Left renal pelvis (tissue), 4 donors: ENCODE results near the gene FLOT1. TPM values are rescaled to one million over a fixed set of nuclear protein-coding genes. Genes with fewer than 3 reads are reported as not detected.

ENCODE experiments used
- DNase-seq, 4 donors: peaks; one replicate each; pipeline ENCODE4 v3.0.0-alpha.2; 2013; ENCODE audit warnings: low read depth in 4 of 4, low spot score in 3 of 4
- polyA plus RNA-seq, 4 donors: library from polyadenylated mRNA; unstranded; fragments of 120-200 nt; gene quantifications; one replicate each; pipeline ENCODE4 v1.2.1, GENCODE V29; 2013; ENCODE audit not compliant: insufficient read length in 4 of 4

FLOT1 gene
- polyA plus RNA-seq, 4 donors = 103 to 143 (median 138) TPM

DNA sequence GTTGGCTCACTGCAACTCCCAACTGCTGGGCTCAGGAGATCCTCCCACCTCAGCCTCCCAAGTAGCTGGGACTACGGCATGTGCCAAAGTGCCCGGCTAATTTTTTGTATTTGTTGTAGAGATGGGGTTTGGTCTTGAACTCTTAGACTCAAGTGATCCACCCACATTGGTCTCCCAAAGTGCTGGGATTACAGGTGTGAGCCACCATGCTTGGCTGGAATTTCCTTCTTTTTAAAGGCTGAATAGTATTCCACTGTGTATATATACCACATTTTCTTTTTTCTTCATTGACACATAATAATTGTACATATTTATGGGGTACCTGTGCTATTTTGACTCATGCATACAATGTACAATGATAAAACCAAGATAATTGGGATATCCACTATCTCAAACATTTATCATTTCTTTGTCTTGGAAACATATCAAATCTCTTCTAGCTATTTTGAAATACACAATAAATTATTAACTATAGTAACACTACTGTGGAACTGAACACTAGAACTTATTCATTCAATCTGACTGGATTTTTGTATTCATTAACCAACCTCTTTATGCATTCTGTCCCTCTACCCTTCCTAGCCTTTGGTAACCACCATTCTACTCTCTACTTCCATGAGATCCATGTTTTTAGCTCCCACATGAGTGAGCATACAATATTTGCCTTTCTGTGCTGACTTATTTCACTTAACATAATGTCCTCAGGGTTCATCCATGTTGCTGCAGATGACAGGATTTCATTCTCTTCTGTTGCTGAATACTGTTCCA, 33.2 kb downstream of the FLOT1 start:
- DNase-seq = no peak

DNA sequence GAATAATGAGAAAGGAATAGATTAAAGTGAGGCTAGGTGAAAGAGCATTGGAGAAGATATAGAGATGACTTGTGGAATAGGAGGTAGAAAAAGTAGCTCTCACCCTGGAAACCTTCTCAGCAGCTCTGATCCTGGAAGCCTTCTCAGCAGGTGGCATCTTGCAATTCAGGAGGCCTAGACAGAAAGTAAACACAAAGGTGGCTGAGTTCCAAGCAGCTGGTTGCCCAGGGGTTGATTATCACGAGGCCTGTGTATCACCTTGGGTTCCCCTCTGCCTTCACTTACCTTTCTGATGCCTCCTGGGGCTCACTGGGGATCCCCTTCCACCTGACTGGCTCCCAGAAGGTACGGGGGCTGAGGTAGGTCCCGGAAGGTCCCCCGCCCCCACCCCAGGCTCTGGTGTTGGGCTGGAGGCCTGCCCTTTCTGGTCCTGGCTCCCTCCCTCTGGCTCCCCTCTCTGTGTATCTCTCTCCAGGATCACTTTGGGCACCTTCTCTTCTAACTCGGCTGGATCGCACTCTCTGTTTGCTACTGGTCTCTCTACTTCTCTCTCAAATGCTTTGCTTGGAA, 35.1 kb downstream of the FLOT1 start:
- no peak for DNase-seq

DNA sequence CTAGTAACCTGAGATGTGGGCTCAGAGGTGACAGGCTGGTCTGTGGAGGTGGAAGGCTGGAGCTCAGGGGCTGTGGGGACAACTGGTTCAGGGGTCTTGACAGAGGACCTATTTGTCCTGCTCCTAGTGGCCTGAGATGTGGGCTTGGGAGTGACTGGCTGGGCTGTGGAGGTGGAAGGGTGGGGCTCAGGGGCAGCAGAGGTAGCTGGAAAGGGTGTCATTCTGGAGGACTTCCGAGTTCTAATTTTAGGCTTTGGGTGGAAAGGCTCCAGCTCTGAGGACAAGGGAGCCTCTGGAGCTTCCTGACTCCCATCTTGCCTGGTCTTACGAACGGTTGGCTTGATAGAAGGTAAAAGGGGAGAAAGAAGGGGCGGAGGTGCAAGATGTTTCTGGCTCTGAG, 36.9 kb downstream of the FLOT1 start:
- no peak for DNase-seq

DNA sequence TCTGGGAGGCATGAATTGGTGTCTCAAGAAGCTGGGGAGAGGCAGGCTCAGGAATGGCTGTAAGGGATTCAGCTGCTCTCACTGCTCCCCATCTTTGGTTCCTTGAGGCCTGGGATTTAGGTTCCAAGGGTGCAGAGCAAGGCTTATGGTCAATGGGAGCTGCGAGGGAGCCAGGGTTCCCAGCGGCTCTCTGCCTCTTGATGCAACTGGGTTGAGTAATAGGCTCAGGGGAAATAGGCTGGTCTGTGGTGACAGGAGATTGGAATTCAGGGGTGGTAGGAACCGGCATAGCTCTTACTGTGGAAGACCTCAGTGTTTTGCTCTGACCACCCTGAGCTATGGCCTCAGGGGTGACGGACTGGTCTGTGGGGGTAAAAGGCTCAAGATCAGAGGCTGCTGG, 38.7 kb downstream of the FLOT1 start:
- no peak for DNase-seq

DNA sequence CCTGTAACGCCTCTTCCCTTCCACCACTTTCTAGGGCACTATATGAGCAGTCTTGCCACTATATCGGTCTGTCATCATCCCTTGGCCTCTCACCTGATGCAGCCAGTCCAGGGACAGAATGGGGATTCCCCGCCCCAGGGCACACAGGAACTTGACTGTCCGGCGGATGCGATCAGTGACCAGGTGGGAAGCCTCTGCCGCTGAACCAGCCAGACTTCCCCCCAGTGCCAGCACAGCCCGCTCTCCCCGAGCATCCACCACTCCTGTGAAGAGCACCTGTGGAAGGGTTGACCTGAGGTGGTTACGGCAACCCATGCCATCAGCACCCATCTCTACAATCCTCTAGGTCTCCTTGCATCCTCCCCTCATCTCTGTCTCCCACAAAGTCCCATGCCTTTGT, 39.5 kb downstream of the FLOT1 start:
- no peak for DNase-seq

DNA sequence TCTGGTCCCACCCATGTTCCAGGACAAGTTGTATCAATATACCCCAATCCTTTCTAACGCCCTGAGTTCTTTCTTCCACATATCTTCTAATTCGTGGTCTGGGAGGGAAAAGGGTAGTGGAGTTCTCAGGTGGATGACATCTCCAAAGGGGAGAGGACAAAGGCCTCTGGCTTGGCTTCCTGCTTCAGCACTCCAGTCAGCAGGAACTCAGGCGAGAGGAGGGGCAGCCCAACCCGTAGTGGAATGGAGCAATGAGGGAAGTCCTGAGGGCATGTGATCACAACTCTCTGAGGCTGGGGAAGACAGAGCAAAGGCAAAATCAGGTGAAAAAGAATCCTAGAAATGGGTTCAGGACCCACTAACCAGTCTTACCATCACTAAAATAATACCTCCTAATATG, 42.1 kb downstream of the FLOT1 start:
- no peak for DNase-seq

DNA sequence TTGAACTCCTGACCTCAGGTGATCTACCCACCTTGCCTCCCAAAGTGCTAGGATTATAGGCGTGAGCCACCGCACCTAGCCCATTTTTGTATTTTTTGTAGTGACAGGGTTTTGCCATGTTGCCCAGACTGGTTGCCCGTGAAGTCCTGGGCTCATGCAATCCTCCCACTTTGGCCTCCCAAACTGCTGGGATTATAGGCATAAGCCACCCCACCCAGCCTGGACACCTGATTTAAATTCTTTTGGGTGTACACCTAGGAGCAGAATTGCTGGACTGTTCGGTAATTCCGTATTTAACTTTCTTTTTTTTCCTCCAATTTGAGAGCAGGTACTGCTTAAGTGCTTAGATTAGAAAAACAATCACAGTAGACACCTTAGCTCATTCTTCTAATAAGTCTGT, 46.1 kb downstream of the FLOT1 start:
- no peak for DNase-seq

DNA sequence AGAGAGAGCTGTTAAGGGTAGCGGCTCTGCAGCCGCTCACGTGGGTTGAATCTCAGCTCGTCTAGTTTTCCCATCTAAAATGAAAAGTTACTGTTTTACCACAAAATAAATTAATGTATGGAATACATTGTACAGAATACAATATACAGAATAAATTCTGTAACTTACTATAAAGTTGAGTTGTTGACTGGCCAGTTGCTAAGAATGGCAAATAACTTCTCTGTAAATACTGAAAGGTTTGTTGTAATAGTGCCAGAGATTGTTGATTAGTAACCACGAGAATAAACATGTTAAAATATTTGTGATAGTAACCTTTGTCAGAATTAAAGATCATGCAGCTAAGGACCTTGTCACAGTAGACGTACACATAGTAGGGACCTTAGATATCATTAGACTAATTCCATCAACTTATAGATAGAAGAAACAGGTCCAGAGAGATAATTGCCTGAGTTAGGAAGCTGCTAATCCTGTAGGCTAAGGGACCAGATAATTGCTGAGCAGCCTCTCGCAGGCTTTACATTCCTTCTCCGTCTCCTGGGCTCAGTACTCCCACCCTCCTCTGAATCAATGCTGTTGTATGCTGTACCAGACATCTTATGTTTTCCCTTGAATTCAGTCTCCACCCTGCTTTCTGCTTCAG, 51.2 kb downstream of the FLOT1 start:
- DNase-seq = no peak

DNA sequence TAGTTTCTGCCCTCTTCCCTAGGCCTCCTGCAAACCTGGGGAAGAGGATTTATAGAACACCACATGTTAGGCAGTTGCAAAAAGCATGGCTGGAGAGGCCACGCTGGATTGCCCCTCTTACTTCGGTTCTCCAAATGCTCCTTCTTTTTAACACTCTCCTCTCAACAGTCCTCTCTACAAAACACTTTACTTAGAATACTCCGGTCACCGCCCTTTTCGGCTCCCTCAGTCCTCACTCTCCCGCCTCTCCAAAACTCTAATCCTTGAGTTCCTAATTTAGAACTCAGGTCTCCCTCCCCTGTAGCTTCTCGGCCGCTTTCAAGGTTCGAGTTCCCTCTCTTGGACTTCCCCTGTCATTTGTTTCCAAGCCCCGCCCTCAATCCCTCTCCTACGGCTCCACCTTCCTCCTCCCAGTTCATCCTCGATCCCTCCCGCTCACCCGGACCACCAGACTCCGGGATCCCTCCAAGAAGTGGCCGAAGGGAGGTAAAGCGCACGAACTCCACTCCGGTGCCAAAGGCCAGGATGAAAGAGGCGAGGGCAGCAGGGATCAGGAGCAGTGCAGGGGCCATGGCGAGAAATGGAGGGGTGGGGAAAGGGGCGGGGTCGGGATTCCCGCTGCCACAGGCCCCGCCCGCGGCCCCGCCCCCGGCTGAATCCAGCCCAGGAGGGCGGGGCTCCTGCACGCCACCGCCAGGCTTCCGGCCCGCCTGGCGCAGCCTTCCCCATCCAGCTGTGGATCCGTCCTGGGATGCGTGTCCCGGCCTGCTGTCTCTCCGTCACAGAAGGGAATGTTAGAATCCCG, 51.9 kb downstream of the FLOT1 start, which contains the start of gene NRM:
NRM (minus strand) TSS at position 582 of the 805 bp plus-strand sequence; CDS start at position 572, 10 bp downstream.
- peak; percentile 78 to 86 (median 78) for DNase-seq

DNA sequence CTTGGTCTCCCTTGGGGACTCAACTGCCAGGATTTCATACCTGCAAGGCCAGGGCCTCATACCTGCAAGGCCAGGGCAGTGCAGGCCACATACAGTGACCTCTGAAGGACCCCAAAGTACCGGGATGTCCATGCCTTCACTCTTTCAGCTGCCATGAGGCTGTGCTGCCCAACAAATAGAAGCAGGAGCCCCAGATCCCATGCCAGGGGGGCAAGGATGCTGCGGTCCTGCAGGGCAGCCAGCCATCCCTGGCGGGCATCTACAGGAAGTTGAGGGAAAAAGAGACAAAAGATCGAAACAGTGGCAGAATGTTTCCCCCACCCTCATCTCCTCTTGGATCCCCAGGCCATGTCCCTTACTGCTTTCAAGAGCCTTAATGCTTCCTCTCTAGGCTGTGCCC, 52.5 kb downstream of the FLOT1 start:
- no peak for DNase-seq

DNA sequence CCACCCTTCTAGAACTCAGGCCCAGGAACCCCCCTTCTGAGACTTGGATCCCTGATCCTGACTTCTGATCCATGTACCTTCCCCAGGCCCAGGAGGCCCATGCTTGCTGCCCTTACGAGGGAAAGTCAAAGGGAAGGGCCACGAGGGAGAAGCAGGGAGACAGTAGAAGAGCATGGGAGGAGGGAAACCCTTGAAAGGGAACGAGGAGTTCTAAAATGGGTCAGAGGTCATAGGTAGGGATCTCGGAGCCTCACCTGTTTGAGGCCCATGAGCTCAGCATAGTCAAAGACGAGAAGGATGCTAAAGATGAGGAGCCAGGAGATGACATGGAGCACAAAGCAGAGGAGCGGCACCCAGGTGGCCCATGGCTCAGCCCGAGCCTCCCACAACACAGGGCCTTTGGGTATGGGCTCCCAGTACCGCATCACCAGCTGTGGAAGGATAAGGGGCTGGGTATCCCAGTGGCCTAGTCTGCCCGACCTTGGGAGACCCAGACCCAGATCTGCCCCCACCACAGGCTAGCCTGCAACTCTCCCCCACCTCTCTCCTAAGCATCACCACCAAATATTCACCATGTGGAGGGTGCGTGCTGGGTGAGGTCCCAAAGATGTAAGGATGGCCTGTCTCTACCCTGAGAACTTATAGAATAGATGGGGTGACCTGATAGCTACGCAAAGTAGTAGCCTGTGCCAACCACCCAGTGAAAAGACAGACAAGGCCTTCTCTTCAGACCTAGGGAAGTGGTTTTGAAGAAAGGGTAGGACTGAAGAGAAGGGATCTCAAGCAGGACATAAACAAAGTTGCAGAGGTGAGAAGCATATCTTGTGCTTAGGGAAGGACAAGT, 53.2 kb downstream of the FLOT1 start:
- no peak for DNase-seq

DNA sequence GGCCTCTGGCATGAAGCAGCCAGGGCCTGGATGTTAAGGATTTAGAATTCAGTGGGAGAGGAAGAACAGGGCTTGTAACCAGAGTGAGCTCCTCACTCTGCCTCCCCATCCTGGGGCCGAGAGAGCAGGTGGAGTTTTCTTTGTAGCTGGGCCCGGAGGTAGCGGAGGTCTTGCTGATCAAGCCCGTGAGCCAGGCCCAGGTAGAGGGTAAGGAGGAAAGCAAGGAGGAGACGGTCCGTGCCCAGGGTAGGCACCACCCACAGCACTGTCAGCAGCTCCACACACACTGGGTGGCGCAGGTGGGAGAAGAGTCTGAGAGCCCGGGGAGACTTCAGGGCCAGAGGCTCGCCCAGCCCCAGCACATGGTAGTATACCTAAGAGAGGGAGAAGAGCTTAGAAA, 53.9 kb downstream of the FLOT1 start:
- DNase-seq = no peak

DNA sequence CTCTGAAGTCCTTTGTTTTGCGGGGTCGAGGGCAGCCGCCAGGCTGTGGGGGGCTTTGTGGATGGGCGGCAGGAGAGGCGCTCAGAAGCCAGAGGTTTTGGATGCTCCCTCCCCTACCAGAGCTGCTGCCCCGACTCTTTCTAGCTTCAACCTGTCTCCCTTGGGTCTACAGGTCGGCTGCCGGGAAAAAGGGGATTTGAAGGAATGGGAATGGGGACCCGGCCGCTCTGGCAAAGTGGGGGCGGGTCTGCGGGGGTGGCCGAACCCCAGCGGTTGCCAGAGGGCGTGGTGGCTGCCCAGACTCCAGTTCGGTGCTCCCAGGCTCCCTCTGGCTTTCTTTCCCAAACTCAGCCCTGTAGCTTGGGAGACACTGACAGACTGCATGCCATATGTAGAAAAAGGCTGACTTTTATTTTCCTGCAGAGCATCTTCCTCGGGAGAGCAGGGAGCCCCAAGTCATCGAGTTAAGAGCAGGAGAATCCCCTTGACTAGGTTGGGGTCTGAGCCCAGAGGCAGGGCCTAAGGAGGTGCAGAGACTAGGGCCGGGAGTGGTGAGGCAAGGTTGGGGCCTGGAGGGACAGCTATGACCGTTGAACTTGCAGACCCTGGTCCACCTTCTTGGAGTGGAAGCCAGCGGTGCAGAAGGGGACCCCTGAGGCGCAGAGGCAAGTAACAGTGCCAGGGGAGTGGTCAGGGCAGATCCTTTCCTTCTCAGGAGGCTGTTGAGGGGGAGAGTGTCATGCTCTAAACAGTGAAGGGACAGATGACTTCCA, 54.6 kb downstream of the FLOT1 start:
- DNase-seq = no peak

DNA sequence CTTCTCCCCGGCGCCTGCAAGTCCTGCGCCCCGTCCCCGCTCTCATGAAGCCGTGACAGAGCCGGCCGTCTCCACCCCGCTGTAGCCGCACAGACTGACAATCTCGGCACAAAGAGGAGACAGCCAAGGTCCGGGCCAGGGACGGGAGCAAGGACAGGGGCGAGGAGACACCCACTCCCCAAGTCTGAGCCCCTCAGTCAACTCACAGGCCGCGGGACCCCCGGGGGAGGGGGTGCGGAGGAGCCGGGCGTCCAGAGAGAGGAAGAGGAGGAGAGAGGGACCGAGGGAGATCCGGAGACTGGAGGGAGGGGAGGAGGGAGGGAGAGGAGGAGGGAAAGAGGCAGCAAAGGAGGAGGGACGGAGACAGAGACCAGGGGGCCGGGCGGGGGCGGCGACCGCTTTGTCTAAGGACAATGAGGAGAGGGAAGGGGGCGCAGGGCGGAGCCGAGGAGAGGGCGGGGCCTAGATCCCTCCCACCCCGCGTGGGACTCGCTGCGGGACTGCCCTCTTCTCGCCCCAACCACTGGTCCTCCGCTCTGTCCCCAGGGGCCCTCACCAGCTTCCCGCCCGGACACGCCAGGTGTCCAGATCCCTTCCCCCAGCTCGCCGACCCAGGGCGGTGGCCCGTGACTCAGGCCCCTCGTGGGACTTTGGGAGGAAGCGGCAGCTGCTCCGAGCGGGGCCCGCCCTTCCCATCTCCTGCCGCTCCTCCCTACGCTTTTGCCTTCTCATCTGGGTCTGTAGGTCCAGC, 55.4 kb downstream of the FLOT1 start:
- peak; percentile 78 to 85 (median 80) for DNase-seq

DNA sequence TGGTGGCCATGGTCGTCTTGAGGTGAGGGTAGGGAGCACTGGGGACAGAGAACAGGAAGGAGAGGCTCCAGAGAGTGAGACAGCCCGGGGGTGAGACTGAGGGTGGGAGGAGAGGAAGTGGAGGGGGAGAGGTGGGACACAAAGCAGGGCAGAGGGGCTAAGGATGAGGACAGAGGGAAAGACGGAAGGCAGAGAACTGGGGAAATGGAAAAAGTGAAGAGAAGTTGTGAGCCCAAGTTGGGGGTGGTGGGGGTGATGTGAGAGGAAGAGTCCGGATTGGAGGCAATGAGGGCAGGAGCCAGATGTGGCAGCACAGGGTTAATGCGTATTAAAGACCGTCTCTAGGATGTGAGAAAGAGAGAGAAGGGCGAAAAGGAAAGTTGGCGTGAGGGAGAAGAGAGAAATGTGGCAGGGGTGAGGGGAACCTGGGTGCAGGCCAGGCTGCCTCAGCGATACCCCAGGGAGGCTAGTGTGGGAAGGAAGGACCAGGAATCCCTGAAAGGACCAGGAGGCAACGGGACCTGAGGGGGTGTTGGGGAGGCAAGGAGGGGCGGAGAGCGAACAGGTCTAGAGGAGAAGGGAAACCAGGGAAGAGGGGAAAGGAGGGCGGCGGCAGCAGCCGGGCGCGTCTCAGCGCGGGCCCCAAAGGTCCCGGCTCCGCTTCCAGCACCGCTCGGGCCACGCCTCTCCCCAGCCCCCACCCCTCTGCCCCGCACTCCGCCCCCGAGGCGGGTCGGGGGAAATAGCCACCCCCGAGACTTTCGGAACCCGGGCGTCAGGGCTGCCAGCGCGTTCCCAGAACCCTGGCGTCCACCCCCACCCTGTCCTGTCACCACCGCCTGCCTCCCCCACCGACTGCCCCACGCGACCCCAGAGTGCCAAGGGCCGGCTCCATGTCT, 56.2 kb downstream of the FLOT1 start, which contains the start of gene PPP1R18:
PPP1R18 (minus strand) TSS at position 637 of the 899 bp plus-strand sequence; CDS start at position 10, 627 bp downstream.
- DNase-seq = no peak

DNA sequence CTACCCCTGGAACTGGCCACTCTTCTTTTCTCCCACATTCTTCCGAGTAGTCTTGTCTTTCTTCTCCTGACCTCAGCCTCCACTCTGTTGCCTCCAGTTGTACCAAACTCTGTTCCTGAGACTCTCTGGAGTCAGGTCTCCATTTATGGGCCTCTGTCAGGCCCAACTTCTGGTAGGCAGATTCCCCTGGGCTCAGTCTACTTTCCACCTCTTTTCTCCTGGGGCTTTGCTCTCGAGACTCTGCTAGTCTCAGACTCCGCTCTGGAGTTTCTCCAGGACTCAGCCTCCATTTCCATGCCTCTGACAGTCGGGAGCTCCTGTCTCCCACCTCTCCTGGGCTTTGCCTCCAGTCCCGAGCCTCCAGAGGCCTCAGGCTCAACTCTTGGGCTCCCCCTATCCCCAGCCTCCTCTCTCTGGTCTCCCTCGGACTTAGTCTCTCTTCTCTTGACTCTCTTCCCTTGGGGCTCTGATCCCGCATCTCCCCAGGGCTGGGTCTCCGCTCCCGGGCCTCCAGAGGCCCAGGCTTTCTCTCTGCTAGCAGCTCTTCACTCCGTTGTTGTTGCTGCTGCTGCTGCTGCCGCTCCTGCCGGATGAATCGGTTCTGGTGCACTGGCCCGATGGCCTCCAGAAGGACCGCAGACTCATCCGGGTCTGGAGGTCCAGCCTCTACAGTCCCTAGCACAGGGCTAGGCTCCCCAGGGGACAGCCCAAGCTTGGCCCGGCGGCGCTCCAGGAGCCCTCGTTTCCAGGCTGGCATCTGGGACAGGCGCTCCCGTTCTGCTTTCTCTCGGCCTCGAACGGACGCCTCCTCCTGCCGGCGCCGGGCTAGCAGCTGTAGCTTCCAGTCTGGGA, 57.1 kb downstream of the FLOT1 start:
- no peak for DNase-seq
